Measurements from ENCODE around the gene BLTP3A. TPM values are rescaled to one million over a fixed set of nuclear protein-coding genes. Genes with fewer than 3 reads are reported as not detected.

Gene BLTP3A, protein sequence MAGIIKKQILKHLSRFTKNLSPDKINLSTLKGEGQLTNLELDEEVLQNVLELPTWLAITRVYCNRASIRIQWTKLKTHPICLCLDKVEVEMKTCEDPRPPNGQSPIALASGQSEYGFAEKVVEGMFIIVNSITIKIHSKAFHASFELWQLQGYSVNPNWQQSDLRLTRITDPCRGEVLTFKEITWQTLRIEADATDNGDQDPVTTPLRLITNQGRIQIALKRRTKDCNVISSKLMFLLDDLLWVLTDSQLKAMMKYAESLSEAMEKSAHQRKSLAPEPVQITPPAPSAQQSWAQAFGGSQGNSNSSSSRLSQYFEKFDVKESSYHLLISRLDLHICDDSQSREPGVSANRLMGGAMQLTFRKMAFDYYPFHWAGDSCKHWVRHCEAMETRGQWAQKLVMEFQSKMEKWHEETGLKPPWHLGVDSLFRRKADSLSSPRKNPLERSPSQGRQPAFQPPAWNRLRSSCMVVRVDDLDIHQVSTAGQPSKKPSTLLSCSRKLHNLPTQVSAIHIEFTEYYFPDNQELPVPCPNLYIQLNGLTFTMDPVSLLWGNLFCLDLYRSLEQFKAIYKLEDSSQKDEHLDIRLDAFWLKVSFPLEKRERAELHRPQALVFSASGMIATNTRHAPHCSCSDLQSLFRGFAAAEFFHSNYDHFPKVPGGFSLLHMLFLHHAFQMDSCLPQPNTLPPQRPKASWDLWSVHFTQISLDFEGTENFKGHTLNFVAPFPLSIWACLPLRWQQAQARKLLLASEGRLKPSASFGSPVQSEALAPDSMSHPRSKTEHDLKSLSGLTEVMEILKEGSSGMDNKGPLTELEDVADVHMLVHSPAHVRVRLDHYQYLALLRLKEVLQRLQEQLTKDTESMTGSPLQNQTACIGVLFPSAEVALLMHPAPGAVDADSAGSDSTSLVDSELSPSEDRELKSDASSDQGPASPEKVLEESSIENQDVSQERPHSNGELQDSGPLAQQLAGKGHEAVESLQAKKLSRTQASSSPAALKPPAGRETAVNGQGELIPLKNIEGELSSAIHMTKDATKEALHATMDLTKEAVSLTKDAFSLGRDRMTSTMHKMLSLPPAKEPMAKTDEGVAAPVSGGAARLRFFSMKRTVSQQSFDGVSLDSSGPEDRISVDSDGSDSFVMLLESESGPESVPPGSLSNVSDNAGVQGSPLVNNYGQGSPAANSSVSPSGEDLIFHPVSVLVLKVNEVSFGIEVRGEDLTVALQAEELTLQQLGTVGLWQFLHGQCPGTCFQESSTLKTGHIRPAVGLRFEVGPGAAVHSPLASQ (N-terminal part only)
- total RNA-seq (2022; extraction: Qiagen RNA extraction): 4.1 to 6.8 TPM (median 5.3 TPM) in 5 replicates

DNA sequence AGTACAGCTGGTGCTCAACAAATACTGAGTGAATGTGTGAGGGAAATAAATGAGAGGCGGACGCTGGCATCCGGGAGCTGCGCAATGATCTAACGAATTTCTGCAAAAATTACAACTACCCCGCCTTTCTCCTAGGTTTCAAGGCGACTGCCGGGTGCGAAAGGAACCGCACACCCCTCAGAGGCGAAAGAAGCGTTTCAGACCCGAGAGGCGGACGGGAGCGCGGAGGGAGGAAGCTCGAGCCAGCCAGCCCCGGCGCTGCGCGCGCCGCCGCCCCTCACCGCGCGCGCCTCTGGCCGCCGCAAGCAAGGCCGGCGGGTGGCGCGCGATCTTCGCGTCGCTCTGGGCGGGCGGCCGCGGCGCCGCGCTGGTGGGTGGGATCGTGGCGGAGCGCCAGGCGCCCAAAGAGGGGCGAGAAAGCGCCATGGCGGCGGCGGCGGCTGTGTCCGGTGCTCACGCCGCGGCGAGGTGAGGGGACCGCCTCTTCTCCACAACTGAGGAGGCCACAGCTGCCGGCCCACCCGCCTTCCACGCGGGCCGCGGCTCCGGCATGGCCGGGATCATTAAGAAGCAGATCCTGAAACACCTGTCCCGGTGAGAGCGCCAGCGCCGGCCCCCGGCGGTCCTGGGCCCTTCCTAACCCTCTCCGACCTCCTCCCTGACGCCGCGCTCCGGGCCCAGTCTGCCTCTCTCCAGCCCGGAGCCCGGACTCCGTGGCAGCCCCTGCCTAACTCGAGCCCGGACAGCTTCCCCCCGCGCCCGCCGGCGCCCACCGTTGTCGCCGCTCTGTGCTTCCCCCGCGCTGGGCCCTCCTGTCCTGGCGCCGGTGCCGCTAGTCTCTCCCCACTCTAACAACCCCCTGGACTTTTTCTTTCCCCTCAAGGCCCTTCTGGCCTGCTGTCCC, at the start of gene BLTP3A:
BLTP3A (plus strand) TSS at position 383 of the 904 bp plus-strand sequence; CDS start at position 551, 168 bp downstream.

Other genes starting within 250 kb of the BLTP3A start
- gene SPDEF, start 235.8 kb upstream of the BLTP3A start, total RNA-seq (2022; extraction: Qiagen RNA extraction): 1.4 to 2.0 TPM (median 1.9 TPM) in 5 replicates
- gene ILRUN, start 95.3 kb upstream of the BLTP3A start, total RNA-seq (2022; extraction: Qiagen RNA extraction): 31.0 to 39.9 TPM (median 32.7 TPM) in 5 replicates
- 180 to 226 TPM (median 205 TPM) in 5 replicates for gene SNRPC, start 34.6 kb upstream of the BLTP3A start, total RNA-seq (2022; extraction: Qiagen RNA extraction)
- 17.8 to 21.5 TPM (median 20.1 TPM) in 5 replicates for gene TAF11, start 96.0 kb downstream of the BLTP3A start, total RNA-seq (2022; extraction: Qiagen RNA extraction)
- 5.9 to 7.6 TPM (median 6.7 TPM) in 5 replicates for gene ANKS1A, start 97.2 kb downstream of the BLTP3A start, total RNA-seq (2022; extraction: Qiagen RNA extraction)

Measured in A549 treated with Hydrocortisone at 1 μM for 4 hours (cell line).